ENCODE data around the gene CGAS. TPM values are rescaled to one million over a fixed set of nuclear protein-coding genes. Genes with fewer than 3 reads are reported as not detected.

Gene CGAS
- total and polyA plus RNA-seq, 2 of the 13 experiments (the other 11 are each of a cell fraction or from before 2014, with no cell fraction given), result 0.03 to 0.07 TPM

DNA sequence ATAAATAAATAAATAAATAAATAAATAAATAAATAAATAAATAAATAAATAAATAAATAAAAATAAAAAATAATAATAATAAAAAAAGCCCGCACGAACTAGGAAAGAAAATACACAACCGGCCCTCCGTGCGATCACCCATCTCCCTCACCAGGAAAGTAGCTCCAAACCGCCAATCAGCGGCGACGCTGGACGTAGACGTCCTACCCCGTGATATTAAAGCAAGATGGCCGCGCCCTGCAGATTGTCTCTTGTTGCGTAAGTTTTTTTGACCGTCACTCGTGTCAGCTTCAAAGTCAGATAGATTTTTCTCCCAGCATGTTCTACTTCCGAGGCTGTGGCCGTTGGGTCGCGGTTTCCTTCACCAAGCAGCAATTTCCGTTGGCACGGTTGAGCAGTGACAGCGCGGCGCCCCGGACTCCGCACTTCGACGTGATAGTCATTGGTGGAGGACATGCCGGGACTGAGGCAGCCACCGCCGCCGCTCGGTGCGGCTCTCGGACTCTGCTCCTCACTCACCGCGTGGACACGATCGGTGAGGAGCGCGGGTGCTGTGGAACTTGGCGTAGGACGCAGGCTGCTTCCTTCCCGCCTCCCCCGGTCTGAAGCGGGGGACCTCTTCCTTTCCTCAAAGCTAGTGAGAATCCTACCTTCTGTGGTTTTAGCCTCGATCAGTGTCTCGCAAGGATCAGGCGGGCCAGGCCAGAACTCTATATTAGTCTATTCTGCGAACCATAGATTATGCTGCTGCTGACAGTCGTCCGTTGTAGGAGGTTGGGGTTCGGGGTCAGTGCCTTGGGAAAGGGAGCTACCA lies 9.6 kb upstream of the CGAS start, which contains the start of gene MTO1 (continued):
- TF ChIP-seq SMAD1 (CRISPR knock-in tag; IDR thresholded peaks at IDR 0.05; ENCODE audit: borderline replicate concordance, low read depth), result no peak
- peak; percentile 91 for TF ChIP-seq KMT2A (CRISPR knock-in tag; IDR thresholded peaks at IDR 0.05)
- TF ChIP-seq NRL (CRISPR knock-in tag; IDR thresholded peaks at IDR 0.05; ENCODE audit: borderline replicate concordance), result peak; percentile 64; the same call in 1 of the 2 replicates
- no peak for TF ChIP-seq ZNF572 (CRISPR knock-in tag; IDR thresholded peaks at IDR 0.05)
- peak; percentile 49; the same call in 1 of the 2 replicates for TF ChIP-seq ZMYM3 (CRISPR knock-in tag; IDR thresholded peaks at IDR 0.05)
- TF ChIP-seq, protein P1, sequence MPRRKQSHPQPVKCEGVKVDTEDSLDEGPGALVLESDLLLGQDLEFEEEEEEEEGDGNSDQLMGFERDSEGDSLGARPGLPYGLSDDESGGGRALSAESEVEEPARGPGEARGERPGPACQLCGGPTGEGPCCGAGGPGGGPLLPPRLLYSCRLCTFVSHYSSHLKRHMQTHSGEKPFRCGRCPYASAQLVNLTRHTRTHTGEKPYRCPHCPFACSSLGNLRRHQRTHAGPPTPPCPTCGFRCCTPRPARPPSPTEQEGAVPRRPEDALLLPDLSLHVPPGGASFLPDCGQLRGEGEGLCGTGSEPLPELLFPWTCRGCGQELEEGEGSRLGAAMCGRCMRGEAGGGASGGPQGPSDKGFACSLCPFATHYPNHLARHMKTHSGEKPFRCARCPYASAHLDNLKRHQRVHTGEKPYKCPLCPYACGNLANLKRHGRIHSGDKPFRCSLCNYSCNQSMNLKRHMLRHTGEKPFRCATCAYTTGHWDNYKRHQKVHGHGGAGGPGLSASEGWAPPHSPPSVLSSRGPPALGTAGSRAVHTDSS (CRISPR knock-in tag; conservative IDR thresholded peaks at IDR 0.05), result no peak
- no peak for TF ChIP-seq ZBTB38 (CRISPR knock-in tag; IDR thresholded peaks at IDR 0.05)
- no peak for TF ChIP-seq ETV5 (CRISPR knock-in tag; IDR thresholded peaks at IDR 0.05; ENCODE audit: borderline replicate concordance)
- TF ChIP-seq, protein P2, sequence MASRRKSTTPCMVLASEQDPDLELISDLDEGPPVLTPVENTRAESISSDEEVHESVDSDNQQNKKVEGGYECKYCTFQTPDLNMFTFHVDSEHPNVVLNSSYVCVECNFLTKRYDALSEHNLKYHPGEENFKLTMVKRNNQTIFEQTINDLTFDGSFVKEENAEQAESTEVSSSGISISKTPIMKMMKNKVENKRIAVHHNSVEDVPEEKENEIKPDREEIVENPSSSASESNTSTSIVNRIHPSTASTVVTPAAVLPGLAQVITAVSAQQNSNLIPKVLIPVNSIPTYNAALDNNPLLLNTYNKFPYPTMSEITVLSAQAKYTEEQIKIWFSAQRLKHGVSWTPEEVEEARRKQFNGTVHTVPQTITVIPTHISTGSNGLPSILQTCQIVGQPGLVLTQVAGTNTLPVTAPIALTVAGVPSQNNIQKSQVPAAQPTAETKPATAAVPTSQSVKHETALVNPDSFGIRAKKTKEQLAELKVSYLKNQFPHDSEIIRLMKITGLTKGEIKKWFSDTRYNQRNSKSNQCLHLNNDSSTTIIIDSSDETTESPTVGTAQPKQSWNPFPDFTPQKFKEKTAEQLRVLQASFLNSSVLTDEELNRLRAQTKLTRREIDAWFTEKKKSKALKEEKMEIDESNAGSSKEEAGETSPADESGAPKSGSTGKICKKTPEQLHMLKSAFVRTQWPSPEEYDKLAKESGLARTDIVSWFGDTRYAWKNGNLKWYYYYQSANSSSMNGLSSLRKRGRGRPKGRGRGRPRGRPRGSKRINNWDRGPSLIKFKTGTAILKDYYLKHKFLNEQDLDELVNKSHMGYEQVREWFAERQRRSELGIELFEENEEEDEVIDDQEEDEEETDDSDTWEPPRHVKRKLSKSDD (CRISPR knock-in tag; IDR thresholded peaks at IDR 0.05; ENCODE audit: low read depth), result 0 out of 2 replicates have a peak, but pooled peaks have one; percentile 66
- TF ChIP-seq, protein P3, sequence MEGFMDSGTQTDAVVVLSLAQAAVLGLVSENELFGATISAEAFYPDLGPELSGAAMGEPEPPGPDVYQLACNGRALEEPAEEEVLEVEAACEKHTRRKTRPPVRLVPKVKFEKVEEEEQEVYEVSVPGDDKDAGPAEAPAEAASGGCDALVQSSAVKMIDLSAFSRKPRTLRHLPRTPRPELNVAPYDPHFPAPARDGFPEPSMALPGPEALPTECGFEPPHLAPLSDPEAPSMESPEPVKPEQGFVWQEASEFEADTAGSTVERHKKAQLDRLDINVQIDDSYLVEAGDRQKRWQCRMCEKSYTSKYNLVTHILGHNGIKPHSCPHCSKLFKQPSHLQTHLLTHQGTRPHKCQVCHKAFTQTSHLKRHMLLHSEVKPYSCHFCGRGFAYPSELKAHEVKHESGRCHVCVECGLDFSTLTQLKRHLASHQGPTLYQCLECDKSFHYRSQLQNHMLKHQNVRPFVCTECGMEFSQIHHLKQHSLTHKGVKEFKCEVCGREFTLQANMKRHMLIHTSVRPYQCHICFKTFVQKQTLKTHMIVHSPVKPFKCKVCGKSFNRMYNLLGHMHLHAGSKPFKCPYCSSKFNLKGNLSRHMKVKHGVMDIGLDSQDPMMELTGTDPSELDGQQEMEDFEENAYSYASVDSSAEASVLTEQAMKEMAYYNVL (CRISPR knock-in tag; IDR thresholded peaks at IDR 0.05; ENCODE audit: borderline replicate concordance), result no peak
- peak; percentile 70; the same call in 1 of the 2 replicates for TF ChIP-seq NAIF1 (CRISPR knock-in tag; IDR thresholded peaks at IDR 0.05; ENCODE audit: borderline replicate concordance)
- TF ChIP-seq FOXC1 (CRISPR knock-in tag; IDR thresholded peaks at IDR 0.05; ENCODE audit: borderline replicate concordance), result peak; percentile 67
- TF ChIP-seq ZNF138 (CRISPR knock-in tag; IDR thresholded peaks at IDR 0.05; ENCODE audit: low read depth), result no peak
- TF ChIP-seq ZNF747 (CRISPR knock-in tag; IDR thresholded peaks at IDR 0.05; ENCODE audit: borderline replicate concordance), result peak; percentile 25; the same call in 1 of the 2 replicates
- TF ChIP-seq ZNF333 (CRISPR knock-in tag; IDR thresholded peaks at IDR 0.05; ENCODE audit: borderline replicate concordance), result no peak
- TF ChIP-seq, protein P4, sequence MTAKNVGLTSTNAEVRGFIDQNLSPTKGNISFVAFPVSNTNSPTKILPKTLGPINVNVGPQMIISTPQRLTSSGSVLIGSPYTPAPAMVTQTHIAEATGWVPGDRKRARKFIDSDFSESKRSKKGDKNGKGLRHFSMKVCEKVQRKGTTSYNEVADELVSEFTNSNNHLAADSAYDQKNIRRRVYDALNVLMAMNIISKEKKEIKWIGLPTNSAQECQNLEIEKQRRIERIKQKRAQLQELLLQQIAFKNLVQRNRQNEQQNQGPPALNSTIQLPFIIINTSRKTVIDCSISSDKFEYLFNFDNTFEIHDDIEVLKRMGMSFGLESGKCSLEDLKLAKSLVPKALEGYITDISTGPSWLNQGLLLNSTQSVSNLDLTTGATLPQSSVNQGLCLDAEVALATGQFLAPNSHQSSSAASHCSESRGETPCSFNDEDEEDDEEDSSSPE (CRISPR knock-in tag; IDR thresholded peaks at IDR 0.05), result peak; percentile 58
- peak; percentile 43 for TF ChIP-seq AGO2 (optimal IDR thresholded peaks at IDR 0.05; ENCODE audit: low read depth, low read length)
- no peak for TF ChIP-seq PCBP2 (optimal IDR thresholded peaks at IDR 0.05; ENCODE audit: low read depth, low read length, poor library complexity, severe bottlenecking)
- no peak for TF ChIP-seq NCOA2 (CRISPR knock-in tag; IDR thresholded peaks at IDR 0.05)
- TF ChIP-seq SIX4 (CRISPR knock-in tag; IDR thresholded peaks at IDR 0.05), result no peak
- peak; percentile 60; the same call in 1 of the 2 replicates for TF ChIP-seq ATF1 (CRISPR knock-in tag; IDR thresholded peaks at IDR 0.05)
